NCI-H2029 (cell line): ENCODE measurements around the gene CSTA.
A peak's percentile ranks its signal among the peaks of the same experiment; 100 is the strongest.

Experiments
- DNase-seq: peaks from one replicate; lab custom pipeline; 2025; lab: John Stamatoyannopoulos, UW

Gene CSTA

GRCh38 chr3:122382888-122383666, 58.0 kb downstream of the CSTA start, which contains the start of gene MIX23:
Gene MIX23 (minus strand): TSS chr3:122383231. CDS start chr3:122383224, 7 bp downstream.
- DNase-seq = peak; percentile 83

DNA sequence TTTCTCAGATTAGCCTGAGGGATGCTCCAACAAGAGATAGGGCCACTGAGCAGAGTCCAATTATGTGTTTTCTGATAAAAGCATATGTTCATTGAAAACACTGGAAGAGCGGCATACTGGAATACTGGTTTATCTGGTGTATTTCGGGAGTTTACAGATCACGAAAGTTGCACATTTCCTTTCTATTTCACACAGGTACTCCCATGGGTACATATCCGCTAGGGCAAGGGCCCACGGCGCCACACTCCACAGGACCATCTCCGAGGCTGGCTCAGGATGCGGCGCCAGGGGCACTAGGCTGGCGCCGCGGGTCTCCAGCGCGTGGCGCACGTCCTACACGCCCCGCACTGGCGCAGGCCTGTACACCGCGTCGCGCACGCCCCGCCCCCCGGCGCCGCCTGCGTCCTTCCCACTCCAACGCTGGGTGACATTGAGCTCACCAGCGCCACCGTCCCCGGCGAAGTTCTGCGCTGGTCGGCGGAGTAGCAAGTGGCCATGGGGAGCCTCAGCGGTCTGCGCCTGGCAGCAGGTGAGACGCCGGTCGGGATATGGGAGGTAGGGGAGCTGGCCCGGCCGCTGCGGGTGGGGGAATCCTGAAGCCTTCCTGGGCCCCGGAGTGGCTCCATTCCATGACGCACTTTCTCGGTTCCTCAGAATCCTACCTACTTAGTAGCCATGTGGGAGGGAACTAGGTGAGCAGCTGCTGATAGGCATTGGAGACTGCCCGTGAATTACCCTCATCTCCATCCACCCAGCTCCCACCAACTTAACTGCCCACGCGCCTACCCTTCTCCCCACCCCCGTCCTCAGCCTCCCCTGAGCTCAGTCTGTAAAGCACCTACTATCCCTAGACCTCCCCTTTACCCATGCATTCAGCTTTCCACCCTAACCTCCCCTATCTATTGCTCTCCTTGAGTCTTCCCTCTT, 59.0 kb downstream of the CSTA start, which contains the start of gene FAM162A:
FAM162A (plus strand) TSS at position 412 of the 927 bp plus-strand sequence; CDS start at position 496, 84 bp downstream.
- DNase-seq = peak; percentile 93

- DNase-seq = no peak
Measured at GRCh38 chr3:122387709-122388108, 62.7 kb downstream of the CSTA start.

DNA sequence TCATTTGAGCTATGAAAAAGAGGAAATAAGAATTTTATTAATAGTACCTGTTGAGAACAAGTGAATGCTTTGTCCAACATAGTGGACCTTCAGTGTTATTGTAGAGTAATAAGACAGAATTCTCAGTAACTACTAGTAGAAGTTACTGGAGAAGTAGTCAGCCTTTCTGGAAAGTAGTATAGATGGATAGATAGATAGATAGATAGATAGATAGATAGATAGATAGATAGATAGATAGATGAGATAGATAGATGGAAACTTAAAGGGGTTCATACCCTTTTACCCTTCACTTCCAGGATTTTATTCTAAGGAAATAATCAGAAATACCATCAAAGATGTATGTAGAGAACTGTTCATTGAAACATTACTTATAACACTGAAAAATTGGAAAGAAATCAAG, 64.1 kb downstream of the CSTA start:
- no peak for DNase-seq

DNA sequence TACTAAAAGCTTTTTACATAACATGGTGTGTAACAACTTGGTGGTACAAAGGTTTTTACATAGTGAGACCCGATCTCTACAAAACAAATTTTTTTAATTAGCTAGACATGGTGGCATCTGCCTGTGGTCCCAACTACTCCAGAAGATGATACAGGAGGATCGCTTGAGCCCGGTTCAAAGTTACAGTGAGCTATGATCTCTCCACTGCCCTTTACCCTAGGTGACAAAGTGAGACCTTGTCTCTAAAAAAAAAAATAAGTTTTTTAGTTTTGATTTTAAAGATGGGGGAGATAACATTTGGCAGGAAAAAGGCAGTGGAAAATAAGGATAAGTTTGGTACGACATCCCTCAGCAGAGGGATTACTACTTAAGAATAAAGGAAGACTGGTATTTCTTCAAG, 64.8 kb downstream of the CSTA start:
- DNase-seq = no peak

GRCh38 chr3:122390665-122391064, 65.6 kb downstream of the CSTA start:
- no peak for DNase-seq
